Mesendoderm (in vitro differentiated cells): ENCODE data around the gene IL18RAP.

Experiments
- DNase-seq: peaks from one replicate; pipeline ENCODE4 v3.0.0; 2013
- H2AK5ac ChIP-seq: 2 replicates; pipeline ENCODE4 v1.6.1; 2013; ENCODE audit warnings: low read length, inconsistent platforms
- H2BK120ac ChIP-seq: 2 replicates; pipeline ENCODE4 v1.6.1; 2013; ENCODE audit warnings: low read depth, mild to moderate bottlenecking, low read length, moderate library complexity, mixed read lengths
- H2BK15ac ChIP-seq: replicated peaks from 2 replicates; pipeline ENCODE4 v1.6.1; 2013; ENCODE audit warnings: low read depth, mild to moderate bottlenecking, moderate library complexity
- H2BK5ac ChIP-seq: 2 replicates; pipeline ENCODE4 v1.6.1; 2013; ENCODE audit warnings: low read length, inconsistent platforms
- H3K18ac ChIP-seq: 2 replicates; pipeline ENCODE4 v1.6.1; 2013; ENCODE audit warnings: mild to moderate bottlenecking, low read length, mixed read lengths
- H3K23ac ChIP-seq: one replicate; pipeline ENCODE4 v1.6.1; 2013; ENCODE audit warnings: low read length
- H3K27ac ChIP-seq: 2 replicates; pipeline ENCODE4 v1.5.1; 2013; ENCODE audit warnings: low read depth, mild to moderate bottlenecking, inconsistent platforms, low read length, moderate library complexity
- H3K27me3 ChIP-seq: 2 replicates; pipeline ENCODE4 v1.6.1; 2013; ENCODE audit warnings: low read length, control low read depth, mild to moderate bottlenecking, inconsistent platforms; ENCODE audit not compliant: insufficient read depth, poor library complexity
- H3K36me3 ChIP-seq: 2 replicates; pipeline ENCODE4 v1.6.1; 2013; ENCODE audit warnings: low read length, inconsistent platforms; ENCODE audit not compliant: control insufficient read depth, insufficient read depth
- H3K4ac ChIP-seq: one replicate; pipeline ENCODE4 v1.6.1; 2013; ENCODE audit warnings: low read depth, mild to moderate bottlenecking, low read length, moderate library complexity
- H3K4me1 ChIP-seq: 2 replicates; pipeline ENCODE4 v1.6.1; 2013; ENCODE audit warnings: low read depth, low read length, inconsistent platforms; ENCODE audit not compliant: control insufficient read depth
- H3K4me2 ChIP-seq: 2 replicates; pipeline ENCODE4 v1.6.1; 2013; ENCODE audit warnings: low read length
- H3K4me3 ChIP-seq: 2 replicates; pipeline ENCODE4 v1.5.1; 2013; ENCODE audit warnings: mild to moderate bottlenecking, low read length
- H3K56ac ChIP-seq: one replicate; pipeline ENCODE4 v1.6.1; 2013; ENCODE audit warnings: low read length
- H3K79me1 ChIP-seq: 2 replicates; pipeline ENCODE4 v1.6.1; 2013; ENCODE audit warnings: low read length, inconsistent platforms
- H3K79me2 ChIP-seq: 2 replicates; pipeline ENCODE4 v1.6.1; 2013; ENCODE audit warnings: mild to moderate bottlenecking, low read length; ENCODE audit not compliant: control insufficient read depth, insufficient read depth
- H3K9ac ChIP-seq: 2 replicates; pipeline ENCODE4 v1.6.1; 2013; ENCODE audit warnings: low read length, inconsistent platforms
- H4K5ac ChIP-seq: one replicate; pipeline ENCODE4 v1.6.1; 2013; ENCODE audit warnings: low read length
- H4K8ac ChIP-seq: one replicate; pipeline ENCODE4 v1.6.1; 2013; ENCODE audit warnings: low read depth, mild to moderate bottlenecking, control low read depth, low read length, moderate library complexity
- WGBS: extraction: QIAGEN DNeasy Blood & Tissue Kit; methylation state at CpG from one replicate; pipeline ENCODE4 v1.1.7; 2013; ENCODE audit warnings: low lambda C conversion rate, missing lambda C conversion rate; ENCODE audit not compliant: insufficient coverage; ENCODE audit errors: extremely low coverage; 5-methylcytosine and 5-hydroxymethylcytosine counted together

The IL18RAP gene

DNA sequence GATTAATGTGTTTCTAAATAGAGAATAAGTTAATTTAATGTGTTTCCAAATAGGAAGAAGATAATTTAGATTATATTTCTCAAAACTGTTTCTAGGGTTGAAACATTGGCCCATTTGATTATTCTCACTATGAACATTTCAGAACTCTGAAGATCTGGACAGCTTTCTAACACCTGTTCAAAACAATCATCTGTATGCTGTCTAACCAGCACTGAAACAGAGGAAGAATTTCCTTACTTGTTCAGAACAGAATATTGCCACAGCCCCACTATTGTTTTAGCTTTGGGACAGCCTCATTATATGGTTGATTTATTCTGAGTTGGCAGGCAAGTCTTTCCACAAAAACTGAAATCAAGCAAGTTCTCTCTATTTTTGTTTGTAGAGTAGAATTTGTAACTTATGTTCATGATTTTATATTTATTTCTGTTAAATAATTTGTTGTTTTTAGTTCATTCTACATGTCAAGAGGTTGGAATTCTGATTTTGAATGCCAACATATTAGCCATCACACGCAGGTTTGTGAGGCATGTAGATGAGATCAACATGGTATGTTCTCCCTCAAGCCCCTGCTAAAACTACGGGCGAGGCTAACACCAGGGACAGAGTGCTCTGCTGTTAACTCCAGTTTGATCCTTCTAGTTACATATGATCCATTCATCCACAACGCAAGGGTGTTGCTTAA, 11.2 kb downstream of the IL18RAP start:
- Histone ChIP-seq H2BK120ac (no peak overlapping the region), H3K4me2 (no peak overlapping the region), H4K8ac (no peak overlapping the region), H3K27ac (no peak overlapping the region), H3K4me1 (no peaks in the 10 kb centered on the region), H3K9ac (no peak overlapping the region), H3K79me1 (no peaks in the 10 kb centered on the region), H3K36me3 (no peaks in the 10 kb centered on the region), H4K5ac (no peak overlapping the region), H3K4me3 (no peak overlapping the region), H3K27me3 (no peaks in the 10 kb centered on the region), H3K56ac (no peak overlapping the region), H3K23ac (no peak overlapping the region), H2BK15ac (no peak overlapping the region), H2BK5ac (no peak overlapping the region), H3K18ac (no peak overlapping the region), H3K4ac (no peak overlapping the region), H2AK5ac (no peak overlapping the region), H3K79me2 (no peaks in the 10 kb centered on the region)
- WGBS: no CpG with 5 or more reads among the region's 4 CpGs
- no peak for DNase-seq

DNA sequence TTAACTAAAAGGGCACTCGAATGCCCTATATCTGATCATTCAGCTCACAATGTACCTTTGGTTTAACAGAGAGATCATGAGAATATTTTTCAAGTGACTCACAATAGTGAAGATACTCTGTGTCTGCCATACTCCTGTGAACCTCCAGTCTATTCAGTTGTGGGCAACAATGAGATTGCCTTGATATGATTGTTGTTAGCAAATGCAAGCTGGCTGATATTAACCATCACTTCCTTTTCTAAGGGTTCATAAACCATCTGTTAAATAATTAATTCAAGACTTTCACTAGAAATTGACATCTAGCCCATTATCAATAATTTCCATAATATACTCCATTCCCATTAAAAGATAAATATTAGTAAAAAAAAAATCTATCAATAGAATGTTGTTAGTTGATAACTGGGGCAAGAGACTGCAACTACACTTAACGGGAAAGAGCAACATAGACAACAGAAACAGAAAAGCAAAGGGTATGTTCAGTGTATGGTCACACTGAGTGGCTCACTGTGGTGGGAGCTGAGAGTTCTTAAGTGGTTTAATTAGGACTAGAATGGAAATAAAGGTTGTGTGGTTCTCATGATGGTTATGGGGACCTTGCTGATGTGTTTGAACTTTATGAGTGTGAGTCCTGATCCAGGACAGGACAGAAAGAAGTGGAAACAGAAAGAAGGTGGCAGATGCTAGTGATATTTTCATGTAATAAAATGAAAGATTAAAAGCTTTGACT, 11.9 kb downstream of the IL18RAP start:
- H3K79me2 ChIP-seq: no peaks in the 10 kb centered on the region
- H4K8ac ChIP-seq: no peak overlapping the region
- H3K79me1 ChIP-seq: no peaks in the 10 kb centered on the region
- no peak overlapping the region for H3K23ac ChIP-seq
- H3K4ac ChIP-seq: no peak overlapping the region
- H3K4me2 ChIP-seq: no peak overlapping the region
- no peak overlapping the region for H3K4me3 ChIP-seq
- H3K4me1 ChIP-seq: no peaks in the 10 kb centered on the region
- no peak overlapping the region for H2BK5ac ChIP-seq
- no peaks in the 10 kb centered on the region for H3K36me3 ChIP-seq
- H3K9ac ChIP-seq: no peak overlapping the region
- no peak overlapping the region for H3K56ac ChIP-seq
- H4K5ac ChIP-seq: no peak overlapping the region
- WGBS: no CpG with 5 or more reads among the region's 2 CpGs
- DNase-seq: no peak
- H3K27ac ChIP-seq: no peak overlapping the region
- H2AK5ac ChIP-seq: no peak overlapping the region
- no peak overlapping the region for H3K18ac ChIP-seq
- H2BK120ac ChIP-seq: no peak overlapping the region
- H3K27me3 ChIP-seq: no peaks in the 10 kb centered on the region
- H2BK15ac ChIP-seq: no peak overlapping the region

DNA sequence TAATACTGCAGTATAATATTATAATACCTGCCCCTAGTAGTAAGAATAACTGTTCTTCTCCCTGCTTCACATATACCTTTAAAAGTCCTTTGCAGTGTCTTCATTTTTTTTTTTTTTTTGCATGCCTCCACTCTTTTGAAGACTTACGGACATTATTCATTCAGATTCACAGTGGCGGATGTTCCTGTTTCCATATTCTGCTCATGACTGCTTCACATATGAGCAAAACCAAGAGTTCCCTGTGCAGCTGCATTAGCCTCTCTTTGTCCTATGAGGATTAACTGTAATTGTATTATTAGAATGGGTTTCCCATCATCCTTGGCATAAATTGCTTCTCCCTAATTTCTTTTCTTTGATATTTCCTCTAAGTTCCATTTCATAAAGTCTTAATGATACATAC, 12.8 kb downstream of the IL18RAP start:
- H2BK120ac ChIP-seq: no peak overlapping the region
- H3K27me3 ChIP-seq: no peaks in the 10 kb centered on the region
- no peak overlapping the region for H3K4me2 ChIP-seq
- no peak overlapping the region for H3K9ac ChIP-seq
- H3K27ac ChIP-seq: no peak overlapping the region
- DNase-seq: no peak
- no peak overlapping the region for H3K23ac ChIP-seq
- H2BK5ac ChIP-seq: no peak overlapping the region
- H3K4me3 ChIP-seq: no peak overlapping the region
- no CpG with 5 or more reads among the region's 2 CpGs for WGBS
- no peak overlapping the region for H2AK5ac ChIP-seq
- no peaks in the 10 kb centered on the region for H3K79me2 ChIP-seq
- no peaks in the 10 kb centered on the region for H3K36me3 ChIP-seq
- H4K5ac ChIP-seq: no peak overlapping the region
- no peaks in the 10 kb centered on the region for H3K79me1 ChIP-seq
- no peak overlapping the region for H3K4ac ChIP-seq
- no peak overlapping the region for H3K56ac ChIP-seq
- H4K8ac ChIP-seq: no peak overlapping the region
- no peak overlapping the region for H3K18ac ChIP-seq
- H2BK15ac ChIP-seq: no peak overlapping the region
- no peaks in the 10 kb centered on the region for H3K4me1 ChIP-seq

DNA sequence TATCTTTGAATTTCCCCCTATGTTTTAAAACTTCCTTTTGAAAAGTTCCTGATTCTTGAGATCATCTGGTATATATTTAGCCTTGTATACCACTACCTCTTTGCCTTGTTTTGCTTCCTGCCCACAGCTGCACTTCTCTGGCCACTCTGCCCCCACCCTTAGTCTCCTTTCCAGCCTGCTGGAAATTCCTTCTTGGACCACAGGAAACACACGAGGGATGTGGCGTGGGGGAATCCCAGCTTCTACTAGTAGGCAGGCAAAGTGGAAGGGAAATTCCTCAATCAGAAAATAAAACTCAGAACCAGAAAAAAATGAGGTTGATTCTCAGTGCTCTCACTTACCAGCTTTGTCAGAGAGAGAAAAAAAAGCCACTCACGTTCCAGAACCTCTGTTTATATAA, 13.4 kb downstream of the IL18RAP start:
- DNase-seq: no peak
- no peak overlapping the region for H2AK5ac ChIP-seq
- H3K36me3 ChIP-seq: no peaks in the 10 kb centered on the region
- no peaks in the 10 kb centered on the region for H3K4me1 ChIP-seq
- H3K4me2 ChIP-seq: no peak overlapping the region
- H3K27me3 ChIP-seq: no peaks in the 10 kb centered on the region
- H3K27ac ChIP-seq: no peak overlapping the region
- no peak overlapping the region for H3K23ac ChIP-seq
- H3K56ac ChIP-seq: no peak overlapping the region
- WGBS: no CpG with 5 or more reads among the region's 3 CpGs
- no peaks in the 10 kb centered on the region for H3K79me2 ChIP-seq
- H2BK15ac ChIP-seq: no peak overlapping the region
- H3K9ac ChIP-seq: no peak overlapping the region
- no peaks in the 10 kb centered on the region for H3K79me1 ChIP-seq
- no peak overlapping the region for H2BK5ac ChIP-seq
- H4K5ac ChIP-seq: no peak overlapping the region
- H3K4me3 ChIP-seq: no peak overlapping the region
- H2BK120ac ChIP-seq: no peak overlapping the region
- no peak overlapping the region for H3K18ac ChIP-seq
- H3K4ac ChIP-seq: no peak overlapping the region
- no peak overlapping the region for H4K8ac ChIP-seq

DNA sequence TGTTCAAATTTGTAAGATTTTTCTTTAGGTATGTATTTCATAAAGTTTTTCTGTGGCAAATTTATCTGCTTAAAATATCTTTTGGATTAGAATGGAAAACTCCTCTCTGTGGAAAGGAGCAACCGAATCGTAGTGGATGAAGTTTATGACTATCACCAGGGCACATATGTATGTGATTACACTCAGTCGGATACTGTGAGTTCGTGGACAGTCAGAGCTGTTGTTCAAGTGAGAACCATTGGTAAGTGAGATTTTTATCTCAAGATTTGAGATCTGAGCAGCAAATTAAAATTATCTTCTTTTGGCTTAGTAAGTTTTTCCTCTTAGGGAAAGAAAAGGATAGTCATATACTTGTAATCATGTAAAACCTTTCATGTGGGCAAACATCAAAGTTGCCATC, 14.2 kb downstream of the IL18RAP start:
- H3K23ac ChIP-seq: no peak overlapping the region
- H2BK120ac ChIP-seq: no peak overlapping the region
- H3K36me3 ChIP-seq: no peaks in the 10 kb centered on the region
- no peak overlapping the region for H3K4me2 ChIP-seq
- H3K79me2 ChIP-seq: no peaks in the 10 kb centered on the region
- no peak overlapping the region for H3K9ac ChIP-seq
- no peaks in the 10 kb centered on the region for H3K79me1 ChIP-seq
- H3K18ac ChIP-seq: no peak overlapping the region
- no peak overlapping the region for H4K8ac ChIP-seq
- H3K4ac ChIP-seq: no peak overlapping the region
- H3K27ac ChIP-seq: no peak overlapping the region
- H2BK5ac ChIP-seq: no peak overlapping the region
- H3K56ac ChIP-seq: no peak overlapping the region
- no CpG with 5 or more reads among the region's 4 CpGs for WGBS
- H3K4me3 ChIP-seq: no peak overlapping the region
- DNase-seq: no peak
- H4K5ac ChIP-seq: no peak overlapping the region
- H3K27me3 ChIP-seq: no peaks in the 10 kb centered on the region
- H2BK15ac ChIP-seq: no peak overlapping the region
- H3K4me1 ChIP-seq: no peaks in the 10 kb centered on the region
- no peak overlapping the region for H2AK5ac ChIP-seq
